Putamen (tissue), 1 donor: Measurements from ENCODE around the gene NHLH2.

Experiments
- DNase-seq: peaks from one replicate; pipeline ENCODE4 v3.0.0-alpha.2; 2016; ENCODE audit warnings: low spot score

NHLH2 gene

GRCh38 chr1:115840605-115841460, at the start of gene NHLH2:
TSS of gene NHLH2 (minus strand) at chr1:115841126. CDS start at chr1:115838372, 2,754 bp downstream.
- DNase-seq: no peak

GRCh38 chr1:115890580-115890979, 49.7 kb upstream of the NHLH2 start:
- DNase-seq: no peak

DNA sequence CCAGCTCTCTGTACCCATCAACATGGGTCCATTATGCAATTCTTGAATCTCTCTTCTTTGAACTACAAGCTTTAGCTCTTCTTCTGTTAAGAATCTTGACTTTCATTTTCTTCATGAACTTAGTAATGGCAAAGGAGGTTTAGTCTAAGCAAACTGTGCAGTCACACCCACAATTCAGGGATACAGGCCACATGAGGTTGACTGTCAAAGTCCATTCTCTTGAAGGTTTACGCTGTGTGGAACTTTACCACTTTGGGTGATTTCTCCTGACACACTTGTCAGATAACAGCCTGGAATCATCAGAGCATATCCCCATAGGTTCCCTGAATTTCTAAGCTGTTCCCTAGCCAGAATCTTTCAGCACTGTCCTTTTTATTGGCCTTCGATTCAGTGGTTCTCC, 48.0 kb upstream of the NHLH2 start:
- no peak for DNase-seq

GRCh38 chr1:115882913-115883902, 42.3 kb upstream of the NHLH2 start:
- no peak for DNase-seq

DNA sequence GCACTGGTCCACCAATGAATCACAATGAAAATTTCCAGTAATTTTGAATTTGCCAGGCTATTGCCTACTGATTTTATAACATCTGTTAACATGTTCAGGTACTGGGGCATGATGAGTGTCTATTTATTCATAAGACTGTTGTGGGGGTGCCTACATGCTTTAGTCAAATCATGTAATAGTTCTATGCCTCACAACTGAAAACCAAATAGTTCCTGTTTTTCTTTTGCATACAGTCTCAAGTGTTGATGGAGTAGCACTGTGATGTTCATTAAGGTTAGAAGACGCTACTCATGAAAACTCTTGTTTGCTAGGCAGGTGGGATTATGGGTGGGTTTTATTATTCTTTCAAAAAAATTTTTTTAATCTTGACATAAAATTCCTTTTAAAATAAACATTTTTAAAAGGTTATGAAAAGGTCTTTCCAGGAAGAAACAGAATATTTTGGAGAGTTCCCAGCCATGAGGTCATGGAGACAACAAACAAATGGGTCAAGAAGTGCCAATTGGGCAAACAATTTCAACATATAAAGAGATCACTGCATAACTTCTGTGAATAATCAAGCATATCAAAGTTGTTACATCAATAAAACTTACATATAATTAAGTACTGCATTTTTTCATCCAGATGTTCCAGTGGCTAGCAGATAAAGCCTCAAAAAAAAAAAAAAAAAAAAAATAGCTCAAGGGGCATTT, 40.2 kb upstream of the NHLH2 start:
- no peak for DNase-seq

GRCh38 chr1:115879977-115880376, 39.1 kb upstream of the NHLH2 start:
- DNase-seq: no peak

- no peak for DNase-seq
Observed at GRCh38 chr1:115877511-115877910, 36.6 kb upstream of the NHLH2 start.

DNA sequence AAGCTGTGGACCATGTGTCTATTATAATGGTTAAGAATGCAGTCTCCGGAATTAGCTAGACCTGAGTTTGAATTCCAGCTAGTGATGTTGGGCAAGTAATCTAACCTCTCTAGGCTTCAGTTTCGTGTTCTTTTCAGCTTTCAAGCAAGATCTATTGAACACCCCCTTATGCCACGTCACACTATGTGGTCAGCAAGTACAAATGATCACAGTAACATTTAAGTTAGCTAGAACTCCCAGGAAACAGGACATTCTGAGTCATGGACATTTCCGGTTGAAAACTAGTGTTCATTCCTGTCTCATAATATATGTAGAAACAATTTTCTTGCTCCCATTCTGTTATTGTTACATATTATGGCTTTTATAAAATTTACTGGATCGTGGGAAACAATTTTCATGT, 34.0 kb upstream of the NHLH2 start:
- no peak for DNase-seq

DNA sequence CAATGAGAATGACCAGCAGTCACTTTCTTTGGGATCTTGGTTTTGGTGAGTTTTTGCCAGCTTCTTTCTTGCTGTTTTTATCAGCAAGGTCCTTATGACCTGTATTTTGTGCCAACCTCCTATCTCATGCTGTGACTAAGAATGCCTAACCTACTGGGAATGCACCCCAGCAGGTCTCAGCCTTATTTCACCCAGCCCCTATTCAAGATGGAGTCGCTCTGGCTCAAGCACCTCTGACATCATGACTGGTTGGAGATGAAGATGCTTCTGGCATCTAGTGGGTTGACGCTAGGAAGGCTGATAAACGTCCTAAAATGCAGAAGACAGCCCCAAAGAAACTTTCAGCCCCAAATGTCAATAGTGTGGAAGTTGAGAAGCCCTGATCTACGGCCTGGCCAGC, 33.6 kb upstream of the NHLH2 start:
- DNase-seq: no peak

DNA sequence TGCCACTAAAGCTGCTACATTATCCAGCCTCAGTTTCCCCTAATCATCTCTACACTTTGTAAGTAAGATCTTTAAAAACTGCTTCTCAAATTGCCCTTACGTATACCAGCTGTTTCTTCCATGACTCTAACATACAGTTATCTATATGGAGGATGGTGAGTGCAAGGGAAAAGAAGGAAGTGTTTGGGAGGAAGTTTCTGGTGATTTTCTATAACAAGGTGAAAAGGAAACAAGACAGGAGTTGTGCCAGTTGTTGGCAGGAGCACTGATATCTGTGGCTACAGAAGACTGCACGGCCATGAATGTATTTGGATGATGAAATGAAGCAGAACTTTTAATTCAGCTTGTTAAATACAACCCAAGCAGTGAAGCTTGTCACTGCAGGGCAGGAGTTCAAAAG, 32.3 kb upstream of the NHLH2 start:
- DNase-seq: no peak

DNA sequence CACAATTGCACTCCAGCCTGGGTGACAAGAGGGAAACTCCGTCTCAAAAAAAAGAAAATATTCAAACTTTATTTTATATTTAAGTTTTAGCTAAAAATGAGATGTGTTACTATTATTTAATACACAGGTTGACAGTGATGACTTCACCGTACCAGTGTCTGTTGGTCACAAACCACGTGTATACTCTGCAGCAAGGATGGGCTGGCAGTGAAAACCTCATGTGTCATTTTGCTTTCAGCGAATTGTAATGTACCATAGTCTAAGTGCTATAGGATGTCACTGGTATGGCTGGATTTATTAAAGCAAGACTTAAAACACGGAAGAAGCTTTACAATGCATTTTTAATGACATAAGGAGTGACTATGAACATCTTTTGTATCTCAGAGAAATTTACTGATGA, 28.1 kb upstream of the NHLH2 start:
- DNase-seq: no peak

DNA sequence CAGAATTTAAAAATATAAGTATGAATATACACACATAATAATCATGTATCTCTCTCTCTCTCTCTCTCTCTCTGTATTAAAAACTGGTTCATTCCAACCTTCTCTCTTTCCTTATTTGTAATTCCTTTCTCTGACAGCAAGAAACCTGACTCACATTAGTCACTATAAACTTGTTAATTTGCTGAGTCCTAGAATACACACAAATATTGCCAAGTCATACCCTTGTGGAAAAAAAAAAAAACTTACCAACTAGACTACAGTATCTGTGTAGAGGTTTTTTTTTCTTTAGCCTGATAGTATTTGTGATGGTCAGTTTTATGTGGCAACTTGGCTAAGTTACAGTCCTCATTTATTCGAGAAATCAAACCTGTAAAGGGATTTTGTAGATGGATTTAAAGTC, 26.3 kb upstream of the NHLH2 start:
- DNase-seq: no peak

DNA sequence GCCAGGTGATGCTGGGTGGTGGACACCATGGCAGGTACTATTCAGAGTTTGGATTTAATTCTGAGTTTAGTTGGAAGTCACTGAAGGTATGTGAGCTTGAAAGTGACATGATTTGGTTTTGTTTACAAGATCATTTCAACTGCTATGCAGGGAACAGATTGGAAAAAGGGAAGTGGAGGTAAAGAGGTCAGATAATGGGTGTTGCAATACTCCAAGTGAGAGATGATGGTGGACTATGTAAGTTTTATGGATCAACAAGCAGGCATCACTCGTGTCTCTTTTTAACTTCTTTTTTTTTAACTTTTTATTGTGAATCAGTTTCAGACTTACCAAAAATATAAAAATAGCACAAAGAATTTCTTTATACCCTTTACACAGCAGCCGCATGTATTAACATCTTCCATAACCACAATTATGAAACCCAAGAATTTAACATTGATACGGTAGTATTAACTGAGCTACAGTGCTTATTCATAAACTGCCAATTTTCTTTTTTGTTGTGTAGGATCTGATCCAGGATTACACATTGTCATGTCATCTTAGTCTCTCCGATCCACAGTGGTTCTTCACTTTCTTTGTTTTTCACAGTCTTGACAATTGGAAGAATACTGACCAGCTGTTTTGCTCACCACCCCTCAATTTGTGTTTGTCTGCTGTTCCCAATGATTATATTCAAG, 24.9 kb upstream of the NHLH2 start:
- no peak for DNase-seq

DNA sequence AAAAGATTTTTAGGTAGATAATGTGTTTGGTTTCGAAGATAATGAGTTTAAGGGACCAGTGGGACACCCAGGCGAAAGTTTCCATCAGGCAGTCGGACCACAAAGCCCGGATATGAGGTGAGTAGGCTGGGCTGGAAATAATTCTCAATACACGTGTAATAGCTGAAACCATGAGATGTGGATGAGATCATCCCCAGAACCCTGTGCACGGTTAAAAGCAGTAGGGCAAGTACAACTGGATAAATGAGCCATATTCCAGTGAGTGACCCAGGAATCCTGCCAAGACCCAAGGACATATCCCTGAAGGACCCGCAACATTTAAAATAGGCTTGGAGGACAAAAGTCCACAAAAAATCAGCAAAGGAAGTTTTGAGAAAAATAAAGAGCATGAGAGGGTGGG, 21.5 kb upstream of the NHLH2 start:
- DNase-seq: no peak

GRCh38 chr1:115854005-115854404, 13.1 kb upstream of the NHLH2 start:
- DNase-seq: no peak

- DNase-seq: no peak
Observed at GRCh38 chr1:115850937-115851336, 10.0 kb upstream of the NHLH2 start.

DNA sequence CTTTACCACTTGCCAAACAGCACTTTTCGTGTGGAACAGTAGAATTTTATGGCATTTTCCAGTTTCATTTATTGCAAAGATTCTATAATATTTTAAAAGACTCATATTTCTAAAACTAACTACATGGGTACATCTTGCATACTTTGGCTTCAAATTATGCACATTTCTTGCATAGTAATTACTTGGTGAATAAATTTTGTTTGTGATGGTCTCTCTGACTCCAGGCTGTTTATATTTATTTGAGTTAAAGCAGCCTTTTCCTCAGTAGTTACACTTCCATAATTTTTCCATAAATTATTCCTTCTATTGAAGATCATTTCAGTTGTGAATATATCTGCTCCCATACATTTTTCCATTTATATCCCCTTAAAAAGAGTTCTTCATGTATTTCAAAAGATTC, 6.9 kb upstream of the NHLH2 start:
- no peak for DNase-seq

- no peak for DNase-seq
Observed at GRCh38 chr1:115842948-115843347, 2.0 kb upstream of the NHLH2 start.

DNA sequence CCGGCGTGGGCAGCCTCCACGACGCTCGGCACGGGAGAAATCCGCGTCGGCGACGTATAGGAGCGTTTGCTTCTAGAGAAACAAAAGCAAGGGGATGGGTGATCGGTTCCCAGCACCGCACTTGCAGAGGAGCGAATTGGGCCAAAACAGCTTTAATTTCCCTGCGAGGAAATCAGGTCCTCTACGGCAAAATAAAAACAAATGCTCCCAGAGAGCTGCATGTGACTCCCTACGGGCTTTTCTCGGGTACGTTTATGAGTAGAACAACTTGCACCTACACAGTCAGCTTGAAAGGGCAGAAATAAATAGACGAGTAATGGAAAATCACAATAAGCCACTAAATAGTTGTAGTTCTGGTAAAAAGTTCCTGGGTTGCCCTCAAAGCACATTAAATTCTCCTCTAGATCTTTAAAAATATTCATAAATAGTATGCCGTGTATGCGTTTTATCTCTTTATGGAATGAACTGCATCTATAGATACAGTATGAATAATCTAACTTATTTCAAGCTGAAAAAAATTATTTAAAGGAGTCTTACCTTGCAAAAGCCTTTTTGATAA, 1.2 kb downstream of the NHLH2 start:
- no peak for DNase-seq

GRCh38 chr1:115839029-115839678, 1.8 kb downstream of the NHLH2 start:
- DNase-seq: peak; percentile 38
